DND-41 (cell line): ENCODE measurements around the gene ANKDD1A.

ENCODE experiments used
- EZH2 ChIP-seq: IDR thresholded peaks from 3 replicates; pipeline ENCODE4 v1.6.1; 2012; ENCODE audit warnings: borderline replicate concordance, low read depth, mild to moderate bottlenecking, moderate library complexity, low read length, inconsistent platforms; ENCODE audit not compliant: severe bottlenecking
- TF ChIP-seq, protein P1 (sequence below): IDR thresholded peaks from 2 replicates; pipeline ENCODE4 v1.5.1; 2012; ENCODE audit warnings: borderline replicate concordance, low read length, moderate library complexity, mild to moderate bottlenecking; ENCODE audit not compliant: poor library complexity, severe bottlenecking; ENCODE audit errors: extremely low read depth

DNA sequence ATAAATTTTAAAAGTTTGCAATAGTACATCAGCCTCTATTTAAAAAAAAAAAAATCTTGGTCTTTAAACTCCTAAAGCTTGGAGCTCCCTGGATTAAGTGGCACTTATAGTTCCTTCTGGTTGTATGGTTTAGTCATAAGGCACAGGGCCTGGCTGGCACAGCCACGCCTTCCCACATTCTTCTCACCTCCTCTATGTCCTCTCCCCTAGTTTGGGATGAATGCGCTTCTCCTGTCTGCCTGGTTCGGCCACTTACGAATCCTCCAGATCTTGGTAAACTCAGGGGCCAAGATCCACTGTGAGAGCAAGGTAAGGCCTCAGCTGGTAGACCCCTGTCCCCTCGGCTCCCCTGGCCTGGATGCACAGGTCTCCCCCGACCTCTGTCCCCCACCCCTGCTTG is 10.0 kb downstream of the ANKDD1A start:
- TF ChIP-seq, protein P1, sequence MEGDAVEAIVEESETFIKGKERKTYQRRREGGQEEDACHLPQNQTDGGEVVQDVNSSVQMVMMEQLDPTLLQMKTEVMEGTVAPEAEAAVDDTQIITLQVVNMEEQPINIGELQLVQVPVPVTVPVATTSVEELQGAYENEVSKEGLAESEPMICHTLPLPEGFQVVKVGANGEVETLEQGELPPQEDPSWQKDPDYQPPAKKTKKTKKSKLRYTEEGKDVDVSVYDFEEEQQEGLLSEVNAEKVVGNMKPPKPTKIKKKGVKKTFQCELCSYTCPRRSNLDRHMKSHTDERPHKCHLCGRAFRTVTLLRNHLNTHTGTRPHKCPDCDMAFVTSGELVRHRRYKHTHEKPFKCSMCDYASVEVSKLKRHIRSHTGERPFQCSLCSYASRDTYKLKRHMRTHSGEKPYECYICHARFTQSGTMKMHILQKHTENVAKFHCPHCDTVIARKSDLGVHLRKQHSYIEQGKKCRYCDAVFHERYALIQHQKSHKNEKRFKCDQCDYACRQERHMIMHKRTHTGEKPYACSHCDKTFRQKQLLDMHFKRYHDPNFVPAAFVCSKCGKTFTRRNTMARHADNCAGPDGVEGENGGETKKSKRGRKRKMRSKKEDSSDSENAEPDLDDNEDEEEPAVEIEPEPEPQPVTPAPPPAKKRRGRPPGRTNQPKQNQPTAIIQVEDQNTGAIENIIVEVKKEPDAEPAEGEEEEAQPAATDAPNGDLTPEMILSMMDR, result no peak
- no peak for TF ChIP-seq EZH2
